GM12864 (cell line): ENCODE measurements around the gene RNF225.
A peak's percentile ranks its signal among the peaks of the same experiment; 100 is the strongest.

Experiments used
- DNase-seq: peaks from one replicate; pipeline ENCODE4 v3.0.0-alpha.2; 2011; ENCODE audit warnings: low read depth
- H3K4me3 ChIP-seq: 2 replicates; pipeline ENCODE4 v1.5.1; 2011; ENCODE audit warnings: mild to moderate bottlenecking, low read depth, low read length, control low read depth
- TF ChIP-seq, protein P1 (sequence below): IDR thresholded peaks from 2 replicates; pipeline ENCODE4 v1.5.1; 2011; ENCODE audit warnings: low read depth, mild to moderate bottlenecking, moderate library complexity, low read length, control low read depth, inconsistent platforms; ENCODE audit errors: missing control alignments

RNF225 gene

DNA sequence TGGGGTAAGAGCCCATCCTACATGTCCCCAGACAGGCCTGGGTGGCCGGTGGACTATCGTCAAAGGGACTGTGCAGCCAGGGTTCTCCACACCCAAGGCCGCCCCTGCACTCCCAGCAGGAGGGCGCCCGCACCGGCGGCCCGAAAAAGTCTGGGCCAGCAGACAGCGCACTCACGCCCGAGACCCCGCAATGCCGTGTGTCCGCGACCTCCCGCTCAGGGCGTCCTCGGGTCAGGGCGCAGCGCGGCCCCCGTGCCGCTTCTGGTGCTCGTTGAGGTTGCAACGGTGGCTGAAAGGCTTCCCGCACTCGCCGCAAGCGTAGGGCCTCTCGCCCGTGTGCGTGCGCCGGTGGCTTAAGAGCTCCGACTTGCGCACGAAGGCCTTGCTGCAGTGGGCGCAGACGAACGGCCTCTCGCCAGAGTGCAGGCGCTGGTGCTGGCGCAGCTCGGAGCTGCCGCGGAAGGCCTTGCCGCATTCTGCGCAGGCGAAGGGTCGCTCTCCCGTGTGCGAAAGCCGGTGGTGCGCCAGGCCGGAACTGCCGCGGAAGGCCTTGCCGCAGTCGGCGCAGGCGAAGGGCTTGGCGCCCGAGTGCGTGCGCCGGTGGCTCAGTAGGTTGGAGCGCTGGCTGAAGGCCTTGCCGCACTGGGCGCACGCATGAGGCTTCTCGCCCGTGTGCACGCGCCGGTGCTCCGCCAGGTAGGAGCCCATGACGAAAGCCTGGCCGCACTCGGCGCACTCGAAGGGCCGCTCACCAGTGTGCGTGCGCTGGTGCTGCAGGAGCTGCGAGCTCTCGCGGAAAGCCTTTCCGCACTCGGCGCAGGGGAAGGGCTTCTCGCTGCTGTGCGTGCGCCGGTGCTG is 39.3 kb upstream of the RNF225 start:
- H3K4me3 ChIP-seq = no peak overlapping the region
- TF ChIP-seq, protein P1, sequence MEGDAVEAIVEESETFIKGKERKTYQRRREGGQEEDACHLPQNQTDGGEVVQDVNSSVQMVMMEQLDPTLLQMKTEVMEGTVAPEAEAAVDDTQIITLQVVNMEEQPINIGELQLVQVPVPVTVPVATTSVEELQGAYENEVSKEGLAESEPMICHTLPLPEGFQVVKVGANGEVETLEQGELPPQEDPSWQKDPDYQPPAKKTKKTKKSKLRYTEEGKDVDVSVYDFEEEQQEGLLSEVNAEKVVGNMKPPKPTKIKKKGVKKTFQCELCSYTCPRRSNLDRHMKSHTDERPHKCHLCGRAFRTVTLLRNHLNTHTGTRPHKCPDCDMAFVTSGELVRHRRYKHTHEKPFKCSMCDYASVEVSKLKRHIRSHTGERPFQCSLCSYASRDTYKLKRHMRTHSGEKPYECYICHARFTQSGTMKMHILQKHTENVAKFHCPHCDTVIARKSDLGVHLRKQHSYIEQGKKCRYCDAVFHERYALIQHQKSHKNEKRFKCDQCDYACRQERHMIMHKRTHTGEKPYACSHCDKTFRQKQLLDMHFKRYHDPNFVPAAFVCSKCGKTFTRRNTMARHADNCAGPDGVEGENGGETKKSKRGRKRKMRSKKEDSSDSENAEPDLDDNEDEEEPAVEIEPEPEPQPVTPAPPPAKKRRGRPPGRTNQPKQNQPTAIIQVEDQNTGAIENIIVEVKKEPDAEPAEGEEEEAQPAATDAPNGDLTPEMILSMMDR = no peak
- DNase-seq = no peak

DNA sequence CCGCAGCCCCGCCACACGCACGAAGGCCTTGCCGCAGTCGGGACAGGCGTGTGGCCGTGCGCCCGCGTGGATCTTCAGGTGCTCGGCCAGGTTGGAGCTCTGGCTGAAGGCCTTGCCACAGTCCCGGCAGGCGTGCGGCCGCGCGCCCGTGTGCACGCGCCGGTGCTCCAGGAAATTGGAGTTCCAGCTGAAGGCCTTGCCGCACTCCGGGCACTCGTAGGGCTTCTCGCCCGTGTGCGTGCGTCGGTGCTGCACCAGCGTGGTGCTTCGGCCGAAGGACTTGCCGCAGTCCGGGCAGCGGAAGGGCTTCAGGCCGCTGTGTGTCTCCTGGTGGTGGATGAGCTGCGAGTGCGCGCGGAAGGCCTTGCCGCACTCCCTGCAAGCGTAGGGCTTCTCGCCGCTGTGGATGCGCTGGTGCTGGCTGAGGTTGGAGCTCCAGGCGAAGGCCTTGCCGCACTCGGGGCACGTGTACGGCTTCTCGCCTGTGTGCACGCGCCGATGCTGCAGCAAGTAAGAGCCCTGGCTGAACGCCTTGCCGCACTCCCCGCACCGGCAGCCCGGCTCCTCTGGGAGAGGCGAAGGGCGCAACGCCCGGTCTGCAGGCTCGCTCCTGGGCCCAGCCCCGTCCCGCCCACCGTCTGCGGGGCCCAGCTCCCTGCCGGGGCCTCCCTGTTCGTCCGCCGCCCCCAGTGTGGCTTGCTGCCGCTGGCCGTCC is 38.5 kb upstream of the RNF225 start:
- H3K4me3 ChIP-seq = no peak overlapping the region
- DNase-seq = no peak

GRCh38 chr19:58357481-58358145 is 37.8 kb upstream of the RNF225 start:
- DNase-seq = no peak
- no peak overlapping the region for H3K4me3 ChIP-seq
- TF ChIP-seq, protein P1 = no peak

More for the DNA sequence above, 38.5 kb upstream of the RNF225 start:
- TF ChIP-seq, protein P1 = no peak

DNA sequence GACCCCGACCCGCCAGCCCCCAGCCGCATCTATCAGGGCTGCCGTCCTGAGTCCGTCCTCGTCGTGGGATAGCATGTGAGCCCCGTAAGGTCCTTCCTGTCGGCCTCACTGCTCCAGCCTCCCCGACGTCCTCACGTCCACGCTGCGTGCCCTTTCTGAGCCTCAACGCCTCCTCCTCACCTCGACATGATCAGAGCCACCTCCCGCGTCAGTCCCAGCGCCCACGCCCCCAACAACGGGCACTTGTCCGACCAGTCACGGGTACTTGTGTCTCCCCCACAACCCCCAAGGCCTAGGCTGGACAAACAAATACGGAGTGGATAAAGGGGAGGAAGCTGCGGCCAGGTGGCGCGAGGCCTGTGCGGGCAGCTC is 33.6 kb upstream of the RNF225 start:
- peak overlapping the region; percentile 62 for H3K4me3 ChIP-seq
- TF ChIP-seq, protein P1 = no peak
- DNase-seq = no peak

DNA sequence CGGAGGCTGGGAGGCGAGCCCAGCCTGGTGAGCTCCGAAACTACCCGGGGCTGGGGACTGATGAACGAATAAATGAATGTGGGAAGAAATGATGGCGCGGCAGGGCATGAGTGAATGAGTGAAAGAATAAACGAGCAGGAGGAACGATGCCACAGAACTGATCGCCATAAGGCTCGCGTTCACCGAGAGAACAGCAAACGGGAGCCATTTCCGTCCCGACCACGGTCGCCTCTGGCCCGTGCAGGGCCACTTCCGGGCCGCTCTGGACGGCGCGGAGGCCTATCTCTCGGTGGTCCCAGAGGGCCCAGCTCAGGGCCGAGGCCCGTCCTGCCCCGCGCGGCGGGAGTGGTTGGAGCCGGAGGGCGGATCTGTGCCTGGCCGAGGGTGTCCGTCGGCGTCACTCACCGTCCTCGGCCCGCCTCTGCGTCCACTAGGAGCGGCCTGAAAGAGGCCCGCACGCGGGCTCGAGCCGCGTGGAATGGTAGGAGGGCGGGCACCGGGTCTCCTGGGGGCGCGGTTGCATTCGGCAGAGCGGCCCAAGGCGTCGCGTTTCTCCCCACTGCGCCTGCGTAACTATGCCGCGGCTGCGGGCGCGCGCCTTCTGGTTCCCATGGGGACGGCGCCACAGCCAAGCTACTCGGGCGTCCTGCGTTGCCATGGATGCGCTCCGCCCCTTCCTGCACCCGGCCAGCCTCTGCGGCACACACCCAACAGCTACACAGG is 33.0 kb upstream of the RNF225 start, which contains the start of gene ZNF497:
ZNF497 (minus strand) TSS at position 480 of the 723 bp plus-strand sequence. CDS start 5,116 bp downstream, outside the sequence.
- peak within 1 kb of the TSS; percentile 62 for H3K4me3 ChIP-seq
- DNase-seq = peak; percentile 84
- TF ChIP-seq, protein P1 = no peak

- TF ChIP-seq, protein P1 = no peak
- H3K4me3 ChIP-seq = no peak overlapping the region
- DNase-seq = no peak
Measured at GRCh38 chr19:58364146-58364545, 31.3 kb upstream of the RNF225 start.
